Keratinocyte (primary cell): ENCODE data around the gene SFMBT2. TPM values are rescaled to one million over a fixed set of nuclear protein-coding genes. Genes with fewer than 3 reads are reported as not detected.

Experiments used
- DNase-seq: peaks from one replicate; pipeline ENCODE4 v3.0.0-alpha.2; 2011; ENCODE audit warnings: low read depth, missing footprints, low spot score
- FAIRE-seq: peaks from 2 replicates; lab custom pipeline; 2011; peaks lifted over from hg19 to GRCh38; lab: Jason Lieb, UNC
- H2AFZ ChIP-seq: 2 replicates; pipeline ENCODE4 v1.6.0; 2012; ENCODE audit warnings: low read length, control low read depth, inconsistent platforms; ENCODE audit not compliant: control insufficient read depth
- H3K27ac ChIP-seq: 2 replicates; pipeline ENCODE4 v1.5.1; 2011; ENCODE audit warnings: low read length; ENCODE audit not compliant: control insufficient read depth, insufficient read depth
- H3K27me3 ChIP-seq: 3 replicates; pipeline ENCODE4 v1.6.0; 2011; ENCODE audit warnings: low read length; ENCODE audit not compliant: control insufficient read depth, insufficient read depth; ENCODE audit errors: extremely low read depth
- H3K36me3 ChIP-seq, 2 experiments: 2 replicates in 1 of 2; 3 replicates in 1 of 2; pipeline ENCODE4 v1.5.1; 2011; ENCODE audit warnings: low read length in 2 of 2, mild to moderate bottlenecking in 1 of 2; ENCODE audit not compliant: control insufficient read depth in 2 of 2, insufficient read depth in 2 of 2; ENCODE audit errors: extremely low read depth in 1 of 2
- H3K4me1 ChIP-seq: 3 replicates; pipeline ENCODE4 v1.5.1; 2011; ENCODE audit warnings: low read length; ENCODE audit not compliant: control insufficient read depth, insufficient read depth; ENCODE audit errors: extremely low read depth
- H3K4me2 ChIP-seq: 3 replicates; pipeline ENCODE4 v1.6.0; 2011; ENCODE audit warnings: low read depth, low read length; ENCODE audit not compliant: control insufficient read depth, insufficient read depth; ENCODE audit errors: extremely low read depth
- H3K4me3 ChIP-seq, 3 experiments: fragments of 200-600 bp in 1 of 3; sonication (generic) in 1 of 3; 2 replicates in 2 of 3; 3 replicates in 1 of 3; pipeline ENCODE4 v1.5.1; 2011 to 2016; ENCODE audit warnings: low read length in 3 of 3, mild to moderate bottlenecking in 3 of 3, control low read depth in 2 of 3, inconsistent platforms in 1 of 3, low read depth in 1 of 3, mixed read lengths in 1 of 3, mixed run types in 1 of 3, moderate library complexity in 1 of 3; ENCODE audit not compliant: control insufficient read depth in 2 of 3, insufficient read depth in 2 of 3; ENCODE audit errors: extremely low read depth in 1 of 3
- H3K79me2 ChIP-seq: 2 replicates; pipeline ENCODE4 v1.6.0; 2012; ENCODE audit warnings: low read length; ENCODE audit not compliant: control insufficient read depth, insufficient read depth
- H3K9ac ChIP-seq: 3 replicates; pipeline ENCODE4 v1.6.0; 2011; ENCODE audit warnings: low read length; ENCODE audit not compliant: control insufficient read depth, insufficient read depth; ENCODE audit errors: extremely low read depth
- H3K9me1 ChIP-seq: 3 replicates; pipeline ENCODE4 v1.6.0; 2011; ENCODE audit warnings: low read length; ENCODE audit not compliant: control insufficient read depth, insufficient read depth; ENCODE audit errors: extremely low read depth
- H3K9me3 ChIP-seq: 2 replicates; pipeline ENCODE4 v1.5.1; 2012; ENCODE audit warnings: low read depth, low read length; ENCODE audit not compliant: control insufficient read depth
- H4K20me1 ChIP-seq: 3 replicates; pipeline ENCODE4 v1.6.0; 2011; ENCODE audit warnings: low read length; ENCODE audit not compliant: control insufficient read depth, insufficient read depth; ENCODE audit errors: extremely low read depth
- CTCF ChIP-seq, 3 experiments: IDR thresholded peaks in 1 of 3; conservative IDR thresholded peaks in 1 of 3; optimal IDR thresholded peaks in 1 of 3; 2 replicates in 2 of 3; 3 replicates in 1 of 3; pipeline versions ENCODE3 to v1.5.1; 2011; ENCODE audit warnings: low read length in 3 of 3, mild to moderate bottlenecking in 3 of 3, moderate library complexity in 2 of 3, control low read depth in 1 of 3, inconsistent platforms in 1 of 3; ENCODE audit not compliant: insufficient read depth in 2 of 3; ENCODE audit errors: extremely low read depth in 1 of 3
- EZH2 ChIP-seq: IDR thresholded peaks from one replicate; pipeline ENCODE4 v1.6.1; 2012; ENCODE audit warnings: inconsistent platforms, mild to moderate bottlenecking, low read length, moderate library complexity
- dilution Hi-C: fragments of 300-500 bp; cut with MboI; formaldehyde crosslinking; loops from one replicate; pipeline ENCODE4 v1.7.0; 2020; ENCODE audit warnings: low sequenced_read_pairs; ENCODE audit not compliant: extremely low pct_ligation_motif_present
- polyA plus RNA-seq, 5 experiments: library from polyadenylated mRNA; depleted of rRNA in 3 of 5; stranded (reverse) in 3 of 5; stranded (forward) in 1 of 5; unstranded in 1 of 5; fragments of >200 nt; gene quantifications; 1 replicate in 1 of 5; 2 replicates in 3 of 5; 3 replicates in 1 of 5; pipeline versions ENCODE4 v1.2.1 to v1.2.3, GENCODE V29; 2011 to 2012; ENCODE audit warnings: missing spikeins in 2 of 5, low read depth in 1 of 5, low replicate concordance in 1 of 5

Gene SFMBT2
- polyA plus RNA-seq, 1 donor (not counting 4 experiments of a cell fraction or from before 2014, with no cell fraction given) = 0.71 TPM

- Histone ChIP-seq H3K36me3 (no peaks in the 10 kb centered on the region), H3K27ac (no peak overlapping the region), H3K9me3 (no peaks in the 10 kb centered on the region), H3K4me3 (no peak overlapping the region), H3K4me1 (no peaks in the 10 kb centered on the region), H3K4me2 (no peak overlapping the region), H2AFZ (no peak overlapping the region), H3K9ac (no peak overlapping the region), H4K20me1 (no peaks in the 10 kb centered on the region), H3K27me3 (no peaks in the 10 kb centered on the region), H3K9me1 (no peaks in the 10 kb centered on the region), H3K79me2 (no peaks in the 10 kb centered on the region)
- no peak for TF ChIP-seq CTCF (optimal IDR thresholded peaks at IDR 0.05 in 1 of 3, IDR thresholded peaks at IDR 0.05 in 1 of 3, conservative IDR thresholded peaks at IDR 0.05 in 1 of 3; ENCODE audit: extremely low read depth in 1 of 3, insufficient read depth in 2 of 3, low read length in 3 of 3)
- TF ChIP-seq EZH2 = no peak
- dilution Hi-C loops = no loop called here
- no peak for FAIRE-seq
- no peak for DNase-seq
These were observed 248.5 kb downstream of the SFMBT2 start for GRCh38 chr10:7162331-7162730.

GRCh38 chr10:7161484-7162250 lies 249.2 kb downstream of the SFMBT2 start:
- Histone ChIP-seq H3K9ac (no peak overlapping the region), H3K4me3 (no peak overlapping the region), H3K79me2 (no peaks in the 10 kb centered on the region), H3K9me3 (no peaks in the 10 kb centered on the region), H3K27me3 (no peaks in the 10 kb centered on the region), H3K27ac (no peak overlapping the region), H4K20me1 (no peaks in the 10 kb centered on the region), H2AFZ (no peak overlapping the region), H3K36me3 (no peaks in the 10 kb centered on the region), H3K4me2 (no peak overlapping the region), H3K9me1 (no peaks in the 10 kb centered on the region), H3K4me1 (no peaks in the 10 kb centered on the region)
- DNase-seq = no peak
- no peak for TF ChIP-seq EZH2
- dilution Hi-C loops = no loop called here
- no peak for FAIRE-seq
